ENCODE results near the gene ORMDL2. TPM values are rescaled to one million over a fixed set of nuclear protein-coding genes. Genes with fewer than 3 reads are reported as not detected.
A peak's percentile ranks its signal among the peaks of the same experiment; 100 is the strongest.

Gene ORMDL2
- total RNA-seq, 3 donors from 2014 or later, result 13.1 to 28.5 (median 21.0) TPM

DNA sequence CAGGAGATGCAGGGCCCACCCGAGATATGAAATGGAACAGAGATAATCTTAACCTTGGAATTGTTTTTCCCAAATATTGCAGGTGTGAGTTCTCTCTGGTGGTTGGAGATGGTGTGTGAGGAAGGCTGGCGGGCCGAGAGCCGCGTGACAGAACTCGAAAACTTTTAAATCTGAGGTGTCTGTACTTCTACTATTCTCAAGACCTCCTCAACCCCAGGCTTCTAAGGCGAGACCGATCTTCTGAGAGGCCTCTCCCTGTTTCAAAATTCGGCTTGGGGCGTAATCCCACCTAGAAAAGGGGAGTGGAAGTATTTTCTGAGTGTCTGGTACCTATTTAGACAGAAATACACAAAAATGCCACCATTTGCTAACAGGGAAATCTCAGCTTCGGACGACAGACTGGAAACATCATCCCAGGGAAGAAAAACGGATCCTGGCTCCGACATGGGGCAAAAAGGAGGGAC, 928 bp upstream of the ORMDL2 start:
- Histone ChIP-seq H3K9me3 (no peaks in the 10 kb centered on the region), H3K4me3 (peak overlapping the region; percentile 67 to 93 (median 71)), H3K4me1 (peaks cover 0 to 17% of the 10 kb centered on the region in 2 donors), H3K36me3 (no peaks in the 10 kb centered on the region), H3K27ac (peak overlapping the region; percentile 93 to 95), H3K27me3 (no peaks in the 10 kb centered on the region)
- DNase-seq (ENCODE audit: low spot score in 2 of 2), result no peak
- intact Hi-C loops (cut with DNase I; ENCODE audit: low total_unique reads), result no loop called here
- TF ChIP-seq POLR2A (IDR thresholded peaks at IDR 0.05), result no peak
- no peak for TF ChIP-seq CTCF (IDR thresholded peaks at IDR 0.05)
- no peak for TF ChIP-seq POLR2AphosphoS5 (IDR thresholded peaks at IDR 0.05)

GRCh38 chr12:55818140-55818728, 393 bp downstream of the ORMDL2 start:
- no peak for DNase-seq (ENCODE audit: low spot score in 2 of 2)
- Histone ChIP-seq H3K4me1 (peaks cover 0 to 17% of the 10 kb centered on the region in 2 donors), H3K4me3 (peak overlapping the region; percentile 67 to 93 (median 71)), H3K27me3 (no peaks in the 10 kb centered on the region), H3K9me3 (no peaks in the 10 kb centered on the region), H3K36me3 (no peaks in the 10 kb centered on the region), H3K27ac (peak overlapping the region; percentile 93 to 95)
- TF ChIP-seq POLR2AphosphoS5 (IDR thresholded peaks at IDR 0.05), result peak in 1 of 3 donors; percentile 17
- no peak for TF ChIP-seq CTCF (IDR thresholded peaks at IDR 0.05)
- intact Hi-C loops (cut with DNase I; ENCODE audit: low total_unique reads), result no loop called here

- Histone ChIP-seq H3K9me3 (no peaks in the 10 kb centered on the region), H3K27ac (peak overlapping the region; percentile 35 to 93), H3K4me1 (peaks cover 0 to 17% of the 10 kb centered on the region in 2 donors), H3K4me3 (peak overlapping the region in 2 of 3 donors; percentile 67 to 71), H3K27me3 (no peaks in the 10 kb centered on the region), H3K36me3 (no peaks in the 10 kb centered on the region)
- intact Hi-C loops (cut with DNase I; ENCODE audit: low total_unique reads), result loop anchor here (1.0 kb wide), 1 partner anchor 75 kb away; no protein-coding TSS in a partner anchor
- TF ChIP-seq CTCF (IDR thresholded peaks at IDR 0.05) (no peak), POLR2AphosphoS5 (IDR thresholded peaks at IDR 0.05) (no peak), POLR2A (IDR thresholded peaks at IDR 0.05) (no peak)
- no peak for DNase-seq (ENCODE audit: low spot score in 2 of 2)
These were observed 1.0 kb downstream of the ORMDL2 start for GRCh38 chr12:55818886-55819285.

DNA sequence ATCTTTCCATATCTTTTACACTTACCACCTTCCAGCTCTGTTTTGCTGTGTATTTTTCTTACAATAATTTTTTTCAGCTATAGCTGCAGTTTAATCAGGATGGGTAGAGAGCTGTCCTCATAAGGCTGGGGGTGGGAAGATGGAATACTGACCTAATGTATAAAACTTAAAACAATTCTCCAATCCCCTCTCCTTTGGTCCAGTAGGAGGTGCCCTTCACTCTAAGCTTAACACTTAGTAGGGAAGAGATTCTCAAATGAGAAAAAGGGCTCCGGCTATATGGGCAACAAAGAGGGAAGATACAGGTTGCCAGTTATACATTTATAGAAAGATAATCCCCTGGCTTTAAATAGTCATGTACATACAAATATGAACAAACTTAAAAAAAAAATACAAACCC, 2.8 kb downstream of the ORMDL2 start:
- no peak for DNase-seq (ENCODE audit: low spot score in 2 of 2)
- no peak overlapping the region for H3K4me3 ChIP-seq
- peaks cover 0 to 10% of the 10 kb centered on the region in 2 donors for H3K4me1 ChIP-seq
- TF ChIP-seq POLR2AphosphoS5 (IDR thresholded peaks at IDR 0.05) (no peak), CTCF (IDR thresholded peaks at IDR 0.05) (no peak), POLR2A (IDR thresholded peaks at IDR 0.05) (no peak)
- H3K9me3 ChIP-seq, result no peaks in the 10 kb centered on the region
- no peaks in the 10 kb centered on the region for H3K36me3 ChIP-seq
- no peak overlapping the region for H3K27ac ChIP-seq
- intact Hi-C loops (cut with DNase I; ENCODE audit: low total_unique reads), result no loop called here
- H3K27me3 ChIP-seq, result no peaks in the 10 kb centered on the region

GRCh38 chr12:55822228-55822627, 4.4 kb downstream of the ORMDL2 start:
- no peak overlapping the region for H3K4me3 ChIP-seq
- H3K27me3 ChIP-seq, result no peaks in the 10 kb centered on the region
- no peaks in the 10 kb centered on the region for H3K9me3 ChIP-seq
- intact Hi-C loops (cut with DNase I; ENCODE audit: low total_unique reads), result no loop called here
- peaks cover 0 to 2% of the 10 kb centered on the region in 2 donors for H3K4me1 ChIP-seq
- no peak for DNase-seq (ENCODE audit: low spot score in 2 of 2)
- no peak overlapping the region for H3K27ac ChIP-seq
- TF ChIP-seq CTCF (IDR thresholded peaks at IDR 0.05) (no peak), POLR2AphosphoS5 (IDR thresholded peaks at IDR 0.05) (no peak), POLR2A (IDR thresholded peaks at IDR 0.05) (no peak)
- H3K36me3 ChIP-seq, result no peaks in the 10 kb centered on the region

All from breast epithelium (tissue), 4 donors.